WTC11 (cell line): ENCODE data around the gene SIGLEC10. TPM values are rescaled to one million over a fixed set of nuclear protein-coding genes. Genes with fewer than 3 reads are reported as not detected.
"Not testable (repeated sequence)": the region's sequence is repeated elsewhere in the genome, so short reads cannot be mapped to it uniquely, and the experiment has no call there.

Source experiments
- ATAC-seq: fragments of 200-7000 bp; cut with Tn5 transposase; 2 replicates; pipeline ENCODE4 v1.10.0; 2021; ENCODE audit warnings: mild to moderate bottlenecking, moderate library complexity
- CTCF ChIA-PET: fragments of 300-600 bp; sonication (Branson Sonifier 250); formaldehyde crosslinking; loops from one replicate; lab custom pipeline; 2021; ENCODE audit warnings: antibody characterized with exemption; lab: Charles Lee
- POLR2A ChIA-PET: fragments of 350-600 bp; sonication (Branson Sonifier 250); formaldehyde crosslinking; loops from one replicate; lab custom pipeline; 2021; ENCODE audit warnings: antibody characterized with exemption; lab: Charles Lee
- DNase-seq: peaks from one replicate; pipeline ENCODE4 v3.0.0; 2021; ENCODE audit warnings: low spot score
- H3K27ac Mint-ChIP-seq: 2 replicates; pipeline ENCODE4 v1.8.0; 2021; ENCODE audit warnings: mixed read lengths
- H3K27me3 Mint-ChIP-seq: 2 replicates; pipeline ENCODE4 v1.8.0; 2021; ENCODE audit warnings: low read depth, mild to moderate bottlenecking, moderate library complexity, mixed read lengths
- H3K36me3 Mint-ChIP-seq: 2 replicates; pipeline ENCODE4 v1.8.0; 2021; ENCODE audit warnings: mixed read lengths
- H3K4me1 Mint-ChIP-seq: 2 replicates; pipeline ENCODE4 v1.8.0; 2022; ENCODE audit warnings: mixed read lengths
- H3K4me3 Mint-ChIP-seq: 2 replicates; pipeline ENCODE4 v1.8.0; 2021; ENCODE audit warnings: mild to moderate bottlenecking, moderate library complexity, mixed read lengths
- H3K9me3 Mint-ChIP-seq: 2 replicates; pipeline ENCODE4 v1.8.0; 2021; ENCODE audit warnings: mixed read lengths
- CREM ChIP-seq: sonication (generic); formaldehyde crosslinking; IDR thresholded peaks from 2 replicates; pipeline ENCODE4 v1.8.1; 2022; ENCODE audit warnings: mild to moderate bottlenecking, missing genetic modification reagents, moderate library complexity
- ESRRA ChIP-seq: sonication (generic); formaldehyde crosslinking; IDR thresholded peaks from 2 replicates; pipeline ENCODE4 v1.8.1; 2022; ENCODE audit warnings: mild to moderate bottlenecking, missing genetic modification reagents, borderline replicate concordance
- FOXP1 ChIP-seq: sonication (generic); formaldehyde crosslinking; IDR thresholded peaks from 2 replicates; pipeline ENCODE4 v1.8.0; 2022; ENCODE audit warnings: missing genetic modification reagents, mild to moderate bottlenecking, moderate library complexity, borderline replicate concordance
- IRF2 ChIP-seq: sonication (generic); formaldehyde crosslinking; IDR thresholded peaks from 2 replicates; pipeline ENCODE4 v1.8.0; 2022; ENCODE audit warnings: low read depth, missing genetic modification reagents, borderline replicate concordance
- KAT7 ChIP-seq: sonication (generic); formaldehyde crosslinking; IDR thresholded peaks from 2 replicates; pipeline ENCODE4 v1.8.1; 2023; ENCODE audit warnings: missing genetic modification reagents, mild to moderate bottlenecking, borderline replicate concordance
- NFYB ChIP-seq: sonication (generic); formaldehyde crosslinking; conservative IDR thresholded peaks from 2 replicates; pipeline ENCODE4 v1.8.0; 2022; ENCODE audit warnings: low read depth, missing genetic modification reagents
- NR1H2 ChIP-seq: sonication (generic); formaldehyde crosslinking; IDR thresholded peaks from 2 replicates; pipeline ENCODE4 v1.9.0; 2021; ENCODE audit warnings: mild to moderate bottlenecking, moderate library complexity, missing genetic modification reagents
- SOX15 ChIP-seq: fragments of 250-450 bp; sonication (Bioruptor Pico); IDR thresholded peaks from 2 replicates; pipeline ENCODE4 v1.9.0; 2021; ENCODE audit warnings: mild to moderate bottlenecking
- SP1 ChIP-seq: sonication (generic); formaldehyde crosslinking; conservative IDR thresholded peaks from 2 replicates; pipeline ENCODE4 v1.8.1; 2022; ENCODE audit warnings: missing genetic modification reagents
- TP53 ChIP-seq: sonication (generic); formaldehyde crosslinking; IDR thresholded peaks from 2 replicates; pipeline ENCODE4 v1.8.1; 2023; ENCODE audit warnings: mild to moderate bottlenecking, missing genetic modification reagents
- ZNF121 ChIP-seq: sonication (generic); formaldehyde crosslinking; IDR thresholded peaks from 2 replicates; pipeline ENCODE4 v1.8.0; 2023; ENCODE audit warnings: missing genetic modification reagents
- total RNA-seq: library from RNA; stranded (reverse); gene quantifications from 3 replicates; pipeline ENCODE4 v1.2.3, GENCODE V29; 2021
- TF ChIP-seq, protein P1 (sequence below): sonication (generic); formaldehyde crosslinking; IDR thresholded peaks from 2 replicates; pipeline ENCODE4 v1.8.1; 2023; ENCODE audit warnings: mild to moderate bottlenecking, moderate library complexity, missing genetic modification reagents
- TF ChIP-seq, protein P2 (sequence below): sonication (generic); formaldehyde crosslinking; conservative IDR thresholded peaks from 2 replicates; pipeline ENCODE4 v1.8.1; 2022; ENCODE audit warnings: mild to moderate bottlenecking, missing genetic modification reagents
- TF ChIP-seq, protein P3 (sequence below): fragments of 250-450 bp; sonication (Bioruptor Pico); IDR thresholded peaks from 2 replicates; pipeline ENCODE4 v1.9.0; 2021; ENCODE audit warnings: mild to moderate bottlenecking
- TF ChIP-seq, protein P4 (sequence below): sonication (generic); formaldehyde crosslinking; IDR thresholded peaks from 2 replicates; pipeline ENCODE4 v1.8.1; 2022; ENCODE audit warnings: mild to moderate bottlenecking, moderate library complexity, missing genetic modification reagents
- TF ChIP-seq, protein P5 (sequence below): sonication (generic); formaldehyde crosslinking; IDR thresholded peaks from 2 replicates; pipeline ENCODE4 v1.8.0; 2022; ENCODE audit warnings: mild to moderate bottlenecking, missing genetic modification reagents
- TF ChIP-seq, protein P6 (sequence below): sonication (generic); formaldehyde crosslinking; IDR thresholded peaks from 2 replicates; pipeline ENCODE4 v1.8.0; 2023; ENCODE audit warnings: missing genetic modification reagents, mild to moderate bottlenecking, borderline replicate concordance

Gene SIGLEC10
- total RNA-seq, 1 experiment from 2014 or later: not detected

DNA sequence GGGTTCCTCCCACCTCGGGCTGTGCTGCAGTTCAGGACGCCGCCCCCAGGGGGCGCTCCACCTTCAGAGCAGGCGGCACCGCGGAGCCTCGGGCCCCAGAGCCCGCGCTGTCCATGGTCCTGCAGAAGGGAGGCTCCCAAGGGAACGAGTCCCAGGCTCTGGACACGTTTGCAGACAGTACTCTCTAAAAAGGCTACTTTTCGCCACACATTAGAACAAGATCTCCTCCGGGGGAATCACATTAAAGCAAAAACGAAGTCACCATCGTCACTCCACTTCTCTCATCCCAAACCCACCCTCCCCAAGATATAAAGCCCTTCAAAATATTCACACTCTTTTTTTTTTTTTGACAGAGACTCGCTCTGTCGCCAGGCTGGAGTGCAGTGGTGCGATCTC is 4.6 kb upstream of the SIGLEC10 start (continued):
- TF ChIP-seq, protein P1, sequence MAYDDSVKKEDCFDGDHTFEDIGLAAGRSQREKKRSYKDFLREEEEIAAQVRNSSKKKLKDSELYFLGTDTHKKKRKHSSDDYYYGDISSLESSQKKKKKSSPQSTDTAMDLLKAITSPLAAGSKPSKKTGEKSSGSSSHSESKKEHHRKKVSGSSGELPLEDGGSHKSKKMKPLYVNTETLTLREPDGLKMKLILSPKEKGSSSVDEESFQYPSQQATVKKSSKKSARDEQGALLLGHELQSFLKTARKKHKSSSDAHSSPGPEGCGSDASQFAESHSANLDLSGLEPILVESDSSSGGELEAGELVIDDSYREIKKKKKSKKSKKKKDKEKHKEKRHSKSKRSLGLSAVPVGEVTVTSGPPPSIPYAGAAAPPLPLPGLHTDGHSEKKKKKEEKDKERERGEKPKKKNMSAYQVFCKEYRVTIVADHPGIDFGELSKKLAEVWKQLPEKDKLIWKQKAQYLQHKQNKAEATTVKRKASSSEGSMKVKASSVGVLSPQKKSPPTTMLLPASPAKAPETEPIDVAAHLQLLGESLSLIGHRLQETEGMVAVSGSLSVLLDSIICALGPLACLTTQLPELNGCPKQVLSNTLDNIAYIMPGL (CRISPR knock-in tag): peak; percentile 80
- TF ChIP-seq KAT7 (CRISPR knock-in tag) (no peak), SP1 (CRISPR knock-in tag) (peak; percentile 71), NR1H2 (0 out of 2 replicates have a peak, but pooled peaks have one; percentile 60), TP53 (CRISPR knock-in tag) (peak; percentile 94)
- TF ChIP-seq, protein P2, sequence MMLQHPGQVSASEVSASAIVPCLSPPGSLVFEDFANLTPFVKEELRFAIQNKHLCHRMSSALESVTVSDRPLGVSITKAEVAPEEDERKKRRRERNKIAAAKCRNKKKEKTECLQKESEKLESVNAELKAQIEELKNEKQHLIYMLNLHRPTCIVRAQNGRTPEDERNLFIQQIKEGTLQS (CRISPR knock-in tag): no peak
- TF ChIP-seq, protein P3, sequence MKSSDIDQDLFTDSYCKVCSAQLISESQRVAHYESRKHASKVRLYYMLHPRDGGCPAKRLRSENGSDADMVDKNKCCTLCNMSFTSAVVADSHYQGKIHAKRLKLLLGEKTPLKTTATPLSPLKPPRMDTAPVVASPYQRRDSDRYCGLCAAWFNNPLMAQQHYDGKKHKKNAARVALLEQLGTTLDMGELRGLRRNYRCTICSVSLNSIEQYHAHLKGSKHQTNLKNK (CRISPR knock-in tag): no peak

DNA sequence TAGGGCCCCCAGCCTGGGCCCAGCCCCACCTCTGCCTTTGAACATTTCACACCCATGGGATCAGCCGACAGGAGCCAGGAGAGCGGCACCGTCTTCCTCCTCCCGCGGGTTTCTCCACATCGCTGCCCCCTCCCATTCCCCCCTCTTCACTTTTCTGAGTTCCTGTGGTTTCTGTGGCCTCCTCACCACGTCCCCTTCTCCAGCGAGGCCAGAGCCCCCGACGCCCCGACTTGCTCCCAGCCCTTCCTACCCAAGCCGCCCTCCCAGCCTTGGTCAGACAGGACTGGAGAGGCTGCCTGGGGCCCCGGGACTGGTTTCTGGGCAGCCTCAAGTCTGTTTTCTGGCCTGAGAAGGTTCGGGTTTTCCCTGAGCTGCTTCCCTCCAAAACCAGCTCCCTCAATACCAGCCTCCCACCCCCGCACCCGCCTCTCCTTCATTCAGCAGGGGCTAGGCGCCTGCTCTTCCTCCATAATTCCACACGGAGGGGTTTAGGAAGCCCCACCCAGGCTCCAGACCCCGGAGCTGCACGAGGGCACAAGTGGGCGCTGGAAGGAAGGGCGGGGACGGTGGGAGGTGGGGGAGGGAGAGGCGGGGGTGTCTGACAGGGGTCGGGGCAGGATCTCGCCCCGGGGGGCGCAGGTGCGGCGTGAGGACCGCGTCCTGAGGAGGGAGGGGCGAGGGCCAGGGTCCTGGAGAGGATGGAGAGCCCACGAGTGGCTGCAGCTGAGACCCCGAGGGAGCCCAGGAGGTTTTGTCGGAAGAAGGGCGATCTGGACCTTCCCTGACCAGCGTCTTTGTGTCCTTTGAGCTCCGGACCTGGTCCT is 4.0 kb upstream of the SIGLEC10 start:
- peak; percentile 24 for DNase-seq
- Mint-ChIP-seq H3K27ac (no peak overlapping the region), H3K27me3 (peaks cover 55% of the 10 kb centered on the region), H3K4me1 (peaks cover 6% of the 10 kb centered on the region; the same call in 1 of the 2 replicates), H3K36me3 (no peaks in the 10 kb centered on the region), H3K9me3 (peaks cover 10% of the 10 kb centered on the region; the same call in 1 of the 2 replicates), H3K4me3 (peak overlapping the region; percentile 59)
- ChIA-PET POLR2A (interaction anchor here (0.7 to 1.4 kb wide), 3 partner anchors 54 to 149 kb away, joined by 3 to 5 read pairs (median 4); partner anchors contain the start of genes ETFB and ZNF175), CTCF (interaction anchor here (0.6 to 3.1 kb wide), 68 partner anchors 9 to 334 kb away, joined by 3 to 51 read pairs (median 5); partner anchors contain the start of genes C19orf84, CLDND2, ETFB and IGLON5)
- TF ChIP-seq, protein P4, sequence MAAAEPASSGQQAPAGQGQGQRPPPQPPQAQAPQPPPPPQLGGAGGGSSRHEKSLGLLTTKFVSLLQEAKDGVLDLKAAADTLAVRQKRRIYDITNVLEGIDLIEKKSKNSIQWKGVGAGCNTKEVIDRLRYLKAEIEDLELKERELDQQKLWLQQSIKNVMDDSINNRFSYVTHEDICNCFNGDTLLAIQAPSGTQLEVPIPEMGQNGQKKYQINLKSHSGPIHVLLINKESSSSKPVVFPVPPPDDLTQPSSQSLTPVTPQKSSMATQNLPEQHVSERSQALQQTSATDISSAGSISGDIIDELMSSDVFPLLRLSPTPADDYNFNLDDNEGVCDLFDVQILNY (CRISPR knock-in tag): 0 out of 2 replicates have a peak, but pooled peaks have one; percentile 37
- TF ChIP-seq, protein P5, sequence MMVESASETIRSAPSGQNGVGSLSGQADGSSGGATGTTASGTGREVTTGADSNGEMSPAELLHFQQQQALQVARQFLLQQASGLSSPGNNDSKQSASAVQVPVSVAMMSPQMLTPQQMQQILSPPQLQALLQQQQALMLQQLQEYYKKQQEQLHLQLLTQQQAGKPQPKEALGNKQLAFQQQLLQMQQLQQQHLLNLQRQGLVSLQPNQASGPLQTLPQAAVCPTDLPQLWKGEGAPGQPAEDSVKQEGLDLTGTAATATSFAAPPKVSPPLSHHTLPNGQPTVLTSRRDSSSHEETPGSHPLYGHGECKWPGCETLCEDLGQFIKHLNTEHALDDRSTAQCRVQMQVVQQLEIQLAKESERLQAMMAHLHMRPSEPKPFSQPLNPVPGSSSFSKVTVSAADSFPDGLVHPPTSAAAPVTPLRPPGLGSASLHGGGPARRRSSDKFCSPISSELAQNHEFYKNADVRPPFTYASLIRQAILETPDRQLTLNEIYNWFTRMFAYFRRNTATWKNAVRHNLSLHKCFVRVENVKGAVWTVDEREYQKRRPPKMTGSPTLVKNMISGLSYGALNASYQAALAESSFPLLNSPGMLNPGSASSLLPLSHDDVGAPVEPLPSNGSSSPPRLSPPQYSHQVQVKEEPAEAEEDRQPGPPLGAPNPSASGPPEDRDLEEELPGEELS (CRISPR knock-in tag): no peak
- no peak for TF ChIP-seq SOX15
- peak; percentile 30 for ATAC-seq

DNA sequence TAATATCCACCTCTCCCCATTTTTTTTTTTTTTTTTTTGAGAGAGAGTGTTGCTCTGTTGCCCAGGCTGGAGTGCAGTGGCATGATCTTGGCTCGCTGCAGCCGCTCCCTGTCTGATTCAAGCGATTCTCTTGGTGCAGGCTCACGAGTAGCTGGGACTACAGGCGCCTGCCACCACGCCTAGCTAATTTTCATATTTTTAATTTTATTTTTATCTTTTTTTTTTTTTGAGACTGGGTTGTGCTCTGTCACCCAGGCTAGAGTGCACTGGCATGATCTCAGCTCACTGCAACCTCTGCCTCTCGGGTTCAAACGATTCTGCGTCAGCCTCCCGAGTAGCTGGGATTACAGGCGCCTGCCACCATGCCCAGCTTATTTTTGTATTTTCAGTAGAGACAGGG is 3.1 kb upstream of the SIGLEC10 start:
- not testable (repeated sequence) for H3K36me3 Mint-ChIP-seq, H3K4me3 Mint-ChIP-seq, H3K9me3 Mint-ChIP-seq, ATAC-seq, DNase-seq, H3K27ac Mint-ChIP-seq, H3K4me1 Mint-ChIP-seq
- POLR2A ChIA-PET: interaction anchor here (0.7 kb wide), 1 partner anchor 150 kb away, joined by 3 read pairs; the partner anchor contains the start of gene ZNF175
- H3K27me3 Mint-ChIP-seq: peaks cover 52% of the 10 kb centered on the region
- CTCF ChIA-PET: interaction anchor here (0.7 to 3.1 kb wide), 23 partner anchors 8 to 262 kb away, joined by 3 to 51 read pairs (median 8); partner anchors contain the start of genes CLDND2, VSIG10L and ZNF175

DNA sequence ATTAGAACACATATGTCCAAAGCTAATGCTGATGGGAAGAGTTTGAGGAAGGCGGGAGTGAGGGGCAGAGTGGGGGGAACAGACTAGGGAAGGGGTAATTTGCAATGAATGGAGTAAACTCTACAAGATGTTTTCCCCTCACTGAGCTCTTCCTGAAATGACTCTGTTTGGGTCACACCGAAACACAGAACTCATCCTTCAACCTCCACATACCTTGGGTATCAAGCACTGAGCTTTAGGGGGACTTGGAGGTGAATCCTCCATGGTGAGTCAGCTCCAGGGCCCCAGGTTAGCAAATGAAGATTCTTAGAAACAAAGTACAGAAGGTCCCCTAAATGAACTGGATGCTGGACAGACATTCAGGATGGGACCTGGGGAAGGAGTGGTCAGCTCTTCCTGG is 1.3 kb upstream of the SIGLEC10 start:
- Mint-ChIP-seq H3K4me3 (no peak overlapping the region), H3K27ac (no peak overlapping the region), H3K36me3 (no peaks in the 10 kb centered on the region), H3K9me3 (peaks cover 10% of the 10 kb centered on the region; the same call in 1 of the 2 replicates), H3K27me3 (peaks cover 42% of the 10 kb centered on the region), H3K4me1 (peaks cover 6% of the 10 kb centered on the region; the same call in 1 of the 2 replicates)
- ChIA-PET POLR2A (no interaction called here), CTCF (interaction anchor here (0.8 to 2.2 kb wide), 5 partner anchors 11 to 242 kb away, joined by 3 to 11 read pairs (median 4); partner anchors contain the start of gene ETFB)
- ATAC-seq (no peak), DNase-seq (no peak)
- no peak for TF ChIP-seq ESRRA (CRISPR knock-in tag)
- TF ChIP-seq IRF2 (CRISPR knock-in tag): no peak
- TF ChIP-seq, protein P3 (CRISPR knock-in tag): no peak
- no peak for TF ChIP-seq ZNF121 (CRISPR knock-in tag)
- TF ChIP-seq, protein P6, sequence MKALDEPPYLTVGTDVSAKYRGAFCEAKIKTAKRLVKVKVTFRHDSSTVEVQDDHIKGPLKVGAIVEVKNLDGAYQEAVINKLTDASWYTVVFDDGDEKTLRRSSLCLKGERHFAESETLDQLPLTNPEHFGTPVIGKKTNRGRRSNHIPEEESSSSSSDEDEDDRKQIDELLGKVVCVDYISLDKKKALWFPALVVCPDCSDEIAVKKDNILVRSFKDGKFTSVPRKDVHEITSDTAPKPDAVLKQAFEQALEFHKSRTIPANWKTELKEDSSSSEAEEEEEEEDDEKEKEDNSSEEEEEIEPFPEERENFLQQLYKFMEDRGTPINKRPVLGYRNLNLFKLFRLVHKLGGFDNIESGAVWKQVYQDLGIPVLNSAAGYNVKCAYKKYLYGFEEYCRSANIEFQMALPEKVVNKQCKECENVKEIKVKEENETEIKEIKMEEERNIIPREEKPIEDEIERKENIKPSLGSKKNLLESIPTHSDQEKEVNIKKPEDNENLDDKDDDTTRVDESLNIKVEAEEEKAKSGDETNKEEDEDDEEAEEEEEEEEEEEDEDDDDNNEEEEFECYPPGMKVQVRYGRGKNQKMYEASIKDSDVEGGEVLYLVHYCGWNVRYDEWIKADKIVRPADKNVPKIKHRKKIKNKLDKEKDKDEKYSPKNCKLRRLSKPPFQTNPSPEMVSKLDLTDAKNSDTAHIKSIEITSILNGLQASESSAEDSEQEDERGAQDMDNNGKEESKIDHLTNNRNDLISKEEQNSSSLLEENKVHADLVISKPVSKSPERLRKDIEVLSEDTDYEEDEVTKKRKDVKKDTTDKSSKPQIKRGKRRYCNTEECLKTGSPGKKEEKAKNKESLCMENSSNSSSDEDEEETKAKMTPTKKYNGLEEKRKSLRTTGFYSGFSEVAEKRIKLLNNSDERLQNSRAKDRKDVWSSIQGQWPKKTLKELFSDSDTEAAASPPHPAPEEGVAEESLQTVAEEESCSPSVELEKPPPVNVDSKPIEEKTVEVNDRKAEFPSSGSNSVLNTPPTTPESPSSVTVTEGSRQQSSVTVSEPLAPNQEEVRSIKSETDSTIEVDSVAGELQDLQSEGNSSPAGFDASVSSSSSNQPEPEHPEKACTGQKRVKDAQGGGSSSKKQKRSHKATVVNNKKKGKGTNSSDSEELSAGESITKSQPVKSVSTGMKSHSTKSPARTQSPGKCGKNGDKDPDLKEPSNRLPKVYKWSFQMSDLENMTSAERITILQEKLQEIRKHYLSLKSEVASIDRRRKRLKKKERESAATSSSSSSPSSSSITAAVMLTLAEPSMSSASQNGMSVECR (CRISPR knock-in tag): no peak
- TF ChIP-seq CREM (CRISPR knock-in tag): no peak
- no peak for TF ChIP-seq FOXP1 (CRISPR knock-in tag)
- no peak for TF ChIP-seq NFYB (CRISPR knock-in tag)
